ENCODE data around the gene APOBEC3F. TPM values are rescaled to one million over a fixed set of nuclear protein-coding genes. Genes with fewer than 3 reads are reported as not detected.
A peak's percentile ranks its signal among the peaks of the same experiment; 100 is the strongest.
"Not testable (repeated sequence)": the region's sequence is repeated elsewhere in the genome, so short reads cannot be mapped to it uniquely, and the experiment has no call there.

The APOBEC3F gene
- total and polyA plus RNA-seq, 10 of the 15 experiments (the other 5 are each of a cell fraction or from before 2014, with no cell fraction given) = 7.4 to 29.1 (median 12.8) TPM

GRCh38 chr22:39040155-39040537 is 518 bp upstream of the APOBEC3F start:
- peak overlapping the region; percentile 3; the same call in 1 of the 2 replicates for H3K4me3 ChIP-seq
- H3K9ac ChIP-seq (ENCODE audit: control insufficient read depth, insufficient read depth, low read length); DNase-seq (ENCODE audit: low read depth, low spot score); in situ Hi-C loops (cut with MboI); H4K20me1 ChIP-seq (ENCODE audit: control insufficient read depth, insufficient read depth); H3K27ac ChIP-seq (ENCODE audit: control insufficient read depth, insufficient read depth); H3K36me3 ChIP-seq (ENCODE audit: control insufficient read depth in 2 of 2, insufficient read depth in 2 of 2, low read length in 1 of 2); H2AFZ ChIP-seq (ENCODE audit: control insufficient read depth, low read depth, low read length); intact Hi-C loops (cut with micrococcal nuclease; ENCODE audit: unreplicated experiment); H3K27me3 ChIP-seq (replicated peaks in 1 of 2; ENCODE audit: control insufficient read depth in 2 of 2, insufficient read depth in 2 of 2, low read length in 1 of 2); BruUV-seq (replicated peaks); H3K9me3 ChIP-seq (replicated peaks; ENCODE audit: control insufficient read depth, insufficient read depth, low read length); H3K4me1 ChIP-seq (ENCODE audit: control insufficient read depth, insufficient read depth, low read length); ATAC-seq; FAIRE-seq: not testable (repeated sequence)
- 42% methylated on average over 7 of the region's 14 CpGs for WGBS (ENCODE audit: insufficient coverage, insufficient replicate concordance, low lambda C conversion rate, missing lambda C conversion rate)
- peaks cover 17% of the 10 kb centered on the region for H3K79me2 ChIP-seq (ENCODE audit: control insufficient read depth, insufficient read depth, low read length)
- ChIA-PET CTCF (interaction anchor here (0.6 to 1.8 kb wide), 2 partner anchors 37 to 424 kb away, joined by 4 to 5 read pairs; no protein-coding TSS in a partner anchor), SMC1A (ENCODE audit: uncharacterized antibody, unreplicated experiment) (interaction anchor here (0.7 kb wide), 1 partner anchor 21 kb away, joined by 3 read pairs; no protein-coding TSS in a partner anchor), RAD21 (ENCODE audit: unreplicated experiment) (interaction anchor here (0.9 to 1.6 kb wide), 2 partner anchors 59 to 75 kb away, joined by 3 read pairs; no protein-coding TSS in a partner anchor), POLR2A (interaction anchor here (0.6 kb wide), 1 partner anchor 29 kb away, joined by 4 read pairs; no protein-coding TSS in a partner anchor)
- TF ChIP-seq, protein P1, sequence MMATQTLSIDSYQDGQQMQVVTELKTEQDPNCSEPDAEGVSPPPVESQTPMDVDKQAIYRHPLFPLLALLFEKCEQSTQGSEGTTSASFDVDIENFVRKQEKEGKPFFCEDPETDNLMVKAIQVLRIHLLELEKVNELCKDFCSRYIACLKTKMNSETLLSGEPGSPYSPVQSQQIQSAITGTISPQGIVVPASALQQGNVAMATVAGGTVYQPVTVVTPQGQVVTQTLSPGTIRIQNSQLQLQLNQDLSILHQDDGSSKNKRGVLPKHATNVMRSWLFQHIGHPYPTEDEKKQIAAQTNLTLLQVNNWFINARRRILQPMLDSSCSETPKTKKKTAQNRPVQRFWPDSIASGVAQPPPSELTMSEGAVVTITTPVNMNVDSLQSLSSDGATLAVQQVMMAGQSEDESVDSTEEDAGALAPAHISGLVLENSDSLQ (IDR thresholded peaks at IDR 0.05) = peak; percentile 29; the same call in 1 of the 2 replicates
- peak overlapping the region; percentile 48; the same call in 1 of the 2 replicates for H3K4me2 ChIP-seq (ENCODE audit: control insufficient read depth, insufficient read depth)

DNA sequence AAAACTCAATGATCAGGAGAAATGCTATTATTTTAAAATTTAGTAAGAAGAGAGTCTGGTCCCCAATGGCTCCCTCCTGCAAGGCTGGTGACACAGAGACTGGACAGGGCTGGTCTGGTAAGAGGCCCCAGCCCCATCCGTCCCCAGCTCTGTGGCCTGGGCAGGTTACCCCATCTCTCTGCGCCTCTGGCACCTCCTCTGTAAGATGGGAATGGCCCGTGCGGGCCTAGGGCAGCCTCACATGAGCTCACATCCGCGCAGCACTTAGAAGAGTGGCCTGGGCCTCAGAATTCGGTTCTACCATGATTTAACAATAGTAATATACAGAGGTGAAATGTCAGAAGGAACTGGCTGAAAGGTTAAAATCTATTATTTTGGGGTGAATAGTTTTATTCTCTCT is 1.2 kb downstream of the APOBEC3F start:
- BruUV-seq (replicated peaks) = TSS peak; percentile 85
- Histone ChIP-seq H3K36me3 (ENCODE audit: control insufficient read depth in 2 of 2, insufficient read depth in 2 of 2, low read length in 1 of 2) (no peaks in the 10 kb centered on the region), H3K4me3 (peak overlapping the region; percentile 98), H3K4me1 (ENCODE audit: control insufficient read depth, insufficient read depth, low read length) (peaks cover 9% of the 10 kb centered on the region), H3K4me2 (ENCODE audit: control insufficient read depth, insufficient read depth) (peak overlapping the region; percentile 77), H3K27ac (ENCODE audit: control insufficient read depth, insufficient read depth) (no peak overlapping the region), H3K27me3 (replicated peaks in 1 of 2; ENCODE audit: control insufficient read depth in 2 of 2, insufficient read depth in 2 of 2, low read length in 1 of 2) (no peaks in the 10 kb centered on the region), H2AFZ (ENCODE audit: control insufficient read depth, low read depth, low read length) (no peak overlapping the region), H3K9me3 (replicated peaks; ENCODE audit: control insufficient read depth, insufficient read depth, low read length) (no peaks in the 10 kb centered on the region), H4K20me1 (ENCODE audit: control insufficient read depth, insufficient read depth) (no peaks in the 10 kb centered on the region), H3K79me2 (ENCODE audit: control insufficient read depth, insufficient read depth, low read length) (peaks cover 17% of the 10 kb centered on the region), H3K9ac (ENCODE audit: control insufficient read depth, insufficient read depth, low read length) (peak overlapping the region; percentile 88; the same call in 1 of the 2 replicates)
- TF ChIP-seq DPF2 (IDR thresholded peaks at IDR 0.05) (no peak), NFYA (IDR thresholded peaks at IDR 0.05; ENCODE audit: borderline replicate concordance, low read depth, low read length) (no peak), PRDM15 (CRISPR knock-in tag; IDR thresholded peaks at IDR 0.05) (no peak)
- TF ChIP-seq, protein P2, sequence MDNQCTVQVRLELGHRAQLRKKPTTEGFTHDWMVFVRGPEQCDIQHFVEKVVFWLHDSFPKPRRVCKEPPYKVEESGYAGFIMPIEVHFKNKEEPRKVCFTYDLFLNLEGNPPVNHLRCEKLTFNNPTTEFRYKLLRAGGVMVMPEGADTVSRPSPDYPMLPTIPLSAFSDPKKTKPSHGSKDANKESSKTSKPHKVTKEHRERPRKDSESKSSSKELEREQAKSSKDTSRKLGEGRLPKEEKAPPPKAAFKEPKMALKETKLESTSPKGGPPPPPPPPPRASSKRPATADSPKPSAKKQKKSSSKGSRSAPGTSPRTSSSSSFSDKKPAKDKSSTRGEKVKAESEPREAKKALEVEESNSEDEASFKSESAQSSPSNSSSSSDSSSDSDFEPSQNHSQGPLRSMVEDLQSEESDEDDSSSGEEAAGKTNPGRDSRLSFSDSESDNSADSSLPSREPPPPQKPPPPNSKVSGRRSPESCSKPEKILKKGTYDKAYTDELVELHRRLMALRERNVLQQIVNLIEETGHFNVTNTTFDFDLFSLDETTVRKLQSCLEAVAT (IDR thresholded peaks at IDR 0.05) = peak; percentile 81
- ChIA-PET RAD21 (ENCODE audit: unreplicated experiment) (interaction anchor here (0.6 kb wide), 1 partner anchor 841 kb away, joined by 3 read pairs; no protein-coding TSS in a partner anchor), SMC1A (ENCODE audit: uncharacterized antibody, unreplicated experiment) (no interaction called here), CTCF (no interaction called here), POLR2A (interaction anchor here (0.7 to 1.9 kb wide), 4 partner anchors 16 to 44 kb away, joined by 3 to 7 read pairs (median 5); no protein-coding TSS in a partner anchor)
- FAIRE-seq (no peak), DNase-seq (ENCODE audit: low read depth, low spot score) (no peak), ATAC-seq (no peak)
- WGBS (ENCODE audit: insufficient coverage, insufficient replicate concordance, low lambda C conversion rate, missing lambda C conversion rate) = 98% methylated on average over 7 of the region's 7 CpGs
- in situ Hi-C loops (cut with MboI) = no loop called here
- intact Hi-C loops (cut with micrococcal nuclease; ENCODE audit: unreplicated experiment) = no loop called here
